Endothelial cell of umbilical vein (primary cell): ENCODE results near the gene ARHGEF11.

Source experiments
- CTCF ChIP-seq, 2 donors: IDR thresholded peaks; 1 replicate in 1 of 2; 2 replicates in 1 of 2; pipeline ENCODE4 v1.5.1; 2011; ENCODE audit warnings: low read length in 2 of 2, mild to moderate bottlenecking in 2 of 2, moderate library complexity in 2 of 2, control low read depth in 1 of 2, inconsistent platforms in 1 of 2, low read depth in 1 of 2; ENCODE audit not compliant: insufficient read depth in 1 of 2; ENCODE audit errors: extremely low read depth in 1 of 2
- GATA2 ChIP-seq: IDR thresholded peaks from 2 replicates; pipeline ENCODE4 v1.7.0; 2011; ENCODE audit warnings: low read depth, mild to moderate bottlenecking, moderate library complexity, mixed read lengths, low read length; ENCODE audit not compliant: insufficient read length, insufficient read depth
- JUN ChIP-seq: IDR thresholded peaks from 2 replicates; pipeline ENCODE4 v1.6.1; 2011; ENCODE audit warnings: borderline replicate concordance, low read depth; ENCODE audit not compliant: insufficient read length, insufficient read depth

- TF ChIP-seq JUN, result no peak
- no peak for TF ChIP-seq CTCF (IDR thresholded peaks at IDR 0.05; ENCODE audit: extremely low read depth in 1 of 2, insufficient read depth in 1 of 2, low read depth in 1 of 2, low read length in 2 of 2)
- no peak for TF ChIP-seq GATA2
Measured at GRCh38 chr1:156900896-156901589, 144.5 kb downstream of the ARHGEF11 start.
